OCI-LY3 (cell line): ENCODE measurements around the gene CD28.

Experiments
- H2AFZ ChIP-seq: fragments of 200-600, 300-600 bp; shearing (Covaris generic); 2 replicates; pipeline ENCODE4 v1.6.0; 2014; ENCODE audit warnings: antibody characterized with exemption, low read depth, low read length
- H3K27ac ChIP-seq: fragments of 200-600, 300-600 bp; sonication (generic); 2 replicates; pipeline ENCODE4 v1.5.1; 2014; ENCODE audit warnings: mild to moderate bottlenecking, low read length, moderate library complexity, mixed read lengths
- H3K27me3 ChIP-seq: fragments of 200-600, 300-600 bp; sonication (generic); 2 replicates; pipeline ENCODE4 v1.6.1; 2014; ENCODE audit warnings: low read depth, low read length, mixed read lengths
- H3K36me3 ChIP-seq: fragments of 200-600, 300-600 bp; sonication (generic); replicated peaks from 2 replicates; pipeline ENCODE3; 2014; ENCODE audit warnings: low read depth, low read length, mixed read lengths
- H3K4me1 ChIP-seq: fragments of 300-600, 200-600 bp; sonication (generic); 2 replicates; pipeline ENCODE4 v1.6.1; 2014; ENCODE audit warnings: low read length, mixed read lengths
- H3K4me2 ChIP-seq: fragments of 200-600, 300-600 bp; sonication (generic); 2 replicates; pipeline ENCODE4 v1.6.1; 2014; ENCODE audit warnings: low read length, mixed read lengths
- H3K4me3 ChIP-seq: fragments of 300-600, 200-600 bp; sonication (generic); 2 replicates; pipeline ENCODE4 v1.5.1; 2014; ENCODE audit warnings: antibody characterized with exemption, mild to moderate bottlenecking, low read length, moderate library complexity
- H3K79me2 ChIP-seq: fragments of 300-600, 200-600 bp; shearing (Covaris generic); 2 replicates; pipeline ENCODE4 v1.6.1; 2014; ENCODE audit warnings: mild to moderate bottlenecking, low read length, mixed read lengths
- H3K9ac ChIP-seq: fragments of 300-600, 200-600 bp; shearing (Covaris generic); 2 replicates; pipeline ENCODE4 v1.6.0; 2014; ENCODE audit warnings: mild to moderate bottlenecking, low read length, moderate library complexity
- H3K9me3 ChIP-seq: fragments of 200-600, 300-600 bp; shearing (Covaris generic); 2 replicates; pipeline ENCODE4 v1.6.1; 2014; ENCODE audit warnings: low read length, mixed read lengths; ENCODE audit not compliant: insufficient read depth
- H4K20me1 ChIP-seq: fragments of 200-600, 300-600 bp; sonication (generic); 2 replicates; pipeline ENCODE4 v1.6.1; 2016; ENCODE audit warnings: low read length, mixed read lengths; ENCODE audit not compliant: insufficient read depth
- CTCF ChIP-seq: fragments of 200-600, 300-600 bp; sonication (generic); IDR thresholded peaks from 2 replicates; pipeline ENCODE4 v1.5.1; 2014; ENCODE audit warnings: antibody characterized with exemption, low read length, low read depth
- EZH2phosphoT487 ChIP-seq: fragments of 200-600 bp; shearing (Covaris generic); IDR thresholded peaks from 2 replicates; pipeline ENCODE4 v1.6.1; 2018; ENCODE audit warnings: antibody characterized with exemption, mixed run types, low read depth

CD28 gene

GRCh38 chr2:203681978-203682377 lies 24.5 kb upstream of the CD28 start:
- no peaks in the 10 kb centered on the region for H3K36me3 ChIP-seq
- no peaks in the 10 kb centered on the region for H3K79me2 ChIP-seq
- no peaks in the 10 kb centered on the region for H4K20me1 ChIP-seq
- TF ChIP-seq EZH2phosphoT487, result no peak
- no peak for TF ChIP-seq CTCF
- no peaks in the 10 kb centered on the region for H3K9me3 ChIP-seq
- H3K4me1 ChIP-seq, result peaks cover 21% of the 10 kb centered on the region
- no peak overlapping the region for H3K27ac ChIP-seq
- no peak overlapping the region for H3K9ac ChIP-seq
- no peak overlapping the region for H3K4me3 ChIP-seq
- H2AFZ ChIP-seq, result no peak overlapping the region
- peaks cover 62% of the 10 kb centered on the region for H3K27me3 ChIP-seq
- H3K4me2 ChIP-seq, result no peak overlapping the region

- no peaks in the 10 kb centered on the region for H3K36me3 ChIP-seq
- H3K4me2 ChIP-seq, result no peak overlapping the region
- peaks cover 27% of the 10 kb centered on the region for H3K4me1 ChIP-seq
- H4K20me1 ChIP-seq, result no peaks in the 10 kb centered on the region
- TF ChIP-seq EZH2phosphoT487 (no peak), CTCF (no peak)
- peaks cover 69% of the 10 kb centered on the region for H3K27me3 ChIP-seq
- no peaks in the 10 kb centered on the region for H3K9me3 ChIP-seq
- no peak overlapping the region for H3K27ac ChIP-seq
- H3K79me2 ChIP-seq, result no peaks in the 10 kb centered on the region
- no peak overlapping the region for H2AFZ ChIP-seq
- no peak overlapping the region for H3K9ac ChIP-seq
- no peak overlapping the region for H3K4me3 ChIP-seq
These were observed 23.7 kb upstream of the CD28 start for GRCh38 chr2:203682688-203683130.

DNA sequence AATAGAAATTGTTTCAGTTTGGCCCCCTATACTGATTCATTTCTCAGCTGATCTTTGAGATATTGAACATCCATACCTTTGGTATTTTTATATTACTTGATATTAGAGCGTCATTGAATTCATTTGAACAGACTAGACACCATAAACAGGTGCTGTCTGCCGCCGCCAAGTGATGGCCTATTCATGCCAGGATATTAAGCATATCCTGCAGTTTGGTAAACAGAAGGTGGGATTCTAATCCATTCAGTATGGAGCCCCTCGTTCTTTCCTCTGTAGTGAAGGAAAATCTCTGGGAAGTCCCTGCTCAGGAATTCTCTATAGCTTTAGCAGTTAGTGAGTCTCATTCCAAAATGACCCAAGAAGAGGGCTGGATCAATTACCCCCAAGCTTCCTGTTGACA lies 23.0 kb upstream of the CD28 start:
- Histone ChIP-seq H3K79me2 (no peaks in the 10 kb centered on the region), H3K9me3 (no peaks in the 10 kb centered on the region), H3K4me1 (peaks cover 30% of the 10 kb centered on the region), H3K27ac (no peak overlapping the region), H3K36me3 (no peaks in the 10 kb centered on the region), H3K27me3 (peaks cover 69% of the 10 kb centered on the region), H4K20me1 (0 out of 2 replicates have a peak, but pooled peaks cover under 1% of the 10 kb centered on the region), H2AFZ (no peak overlapping the region), H3K4me2 (no peak overlapping the region; the same call in 1 of the 2 replicates), H3K4me3 (no peak overlapping the region), H3K9ac (no peak overlapping the region)
- TF ChIP-seq EZH2phosphoT487 (no peak), CTCF (no peak)

DNA sequence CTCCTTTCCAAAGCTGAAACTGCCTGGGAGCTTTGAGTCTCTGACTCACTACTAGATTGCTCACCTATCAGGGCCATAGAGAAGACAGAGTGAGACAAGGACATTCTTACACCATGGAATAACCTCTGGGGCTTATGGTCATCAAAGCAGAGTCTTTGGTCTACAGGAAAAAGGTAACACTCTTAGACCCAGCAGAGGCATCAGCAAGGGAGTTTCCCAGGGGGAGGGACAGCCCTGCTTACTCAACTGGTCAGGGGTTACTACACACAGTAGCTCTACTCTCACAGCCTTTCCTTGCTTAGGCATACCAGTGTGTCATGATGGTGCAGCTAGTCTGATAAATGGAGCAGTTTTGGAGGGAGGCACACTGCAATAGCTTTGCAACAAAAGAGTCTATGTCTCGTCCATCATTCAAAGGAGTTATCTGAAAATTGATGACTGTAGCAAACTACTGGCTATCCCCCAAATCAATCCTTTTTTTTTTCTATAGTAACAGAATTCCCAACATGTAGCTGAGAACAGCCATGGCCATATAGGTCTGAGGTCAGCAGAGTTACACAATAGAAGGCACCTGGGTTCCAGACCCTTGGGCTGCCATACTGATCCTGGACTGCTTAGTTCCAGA lies 22.4 kb upstream of the CD28 start:
- Histone ChIP-seq H3K4me2 (peak overlapping the region; percentile 27), H3K27ac (no peak overlapping the region), H3K4me1 (peaks cover 36% of the 10 kb centered on the region)

More for the DNA sequence above, 22.4 kb upstream of the CD28 start:
- Histone ChIP-seq H3K9ac (no peak overlapping the region), H3K9me3 (no peaks in the 10 kb centered on the region), H4K20me1 (0 out of 2 replicates have a peak, but pooled peaks cover 3% of the 10 kb centered on the region), H3K79me2 (no peaks in the 10 kb centered on the region), H2AFZ (no peak overlapping the region), H3K27me3 (peaks cover 64% of the 10 kb centered on the region), H3K4me3 (no peak overlapping the region), H3K36me3 (no peaks in the 10 kb centered on the region)
- TF ChIP-seq EZH2phosphoT487 (no peak), CTCF (no peak)
